A673 (cell line): ENCODE data around the gene SERPINB11.

Experiments used
- EZH2 ChIP-seq: fragments of 200-600 bp; sonication (generic); IDR thresholded peaks from 2 replicates; pipeline ENCODE4 v1.6.1; 2017; ENCODE audit warnings: borderline replicate concordance, low read depth, mild to moderate bottlenecking, mixed read lengths, antibody characterized with exemption, low read length; ENCODE audit not compliant: poor library complexity, severe bottlenecking
- TF ChIP-seq, protein P1 (sequence below): fragments of 300-800, 200-600 bp; sonication (generic); conservative IDR thresholded peaks from 2 replicates; pipeline ENCODE4 v1.5.1; 2017; ENCODE audit warnings: low read depth, mild to moderate bottlenecking, antibody characterized with exemption, low read length, moderate library complexity, mixed read lengths

DNA sequence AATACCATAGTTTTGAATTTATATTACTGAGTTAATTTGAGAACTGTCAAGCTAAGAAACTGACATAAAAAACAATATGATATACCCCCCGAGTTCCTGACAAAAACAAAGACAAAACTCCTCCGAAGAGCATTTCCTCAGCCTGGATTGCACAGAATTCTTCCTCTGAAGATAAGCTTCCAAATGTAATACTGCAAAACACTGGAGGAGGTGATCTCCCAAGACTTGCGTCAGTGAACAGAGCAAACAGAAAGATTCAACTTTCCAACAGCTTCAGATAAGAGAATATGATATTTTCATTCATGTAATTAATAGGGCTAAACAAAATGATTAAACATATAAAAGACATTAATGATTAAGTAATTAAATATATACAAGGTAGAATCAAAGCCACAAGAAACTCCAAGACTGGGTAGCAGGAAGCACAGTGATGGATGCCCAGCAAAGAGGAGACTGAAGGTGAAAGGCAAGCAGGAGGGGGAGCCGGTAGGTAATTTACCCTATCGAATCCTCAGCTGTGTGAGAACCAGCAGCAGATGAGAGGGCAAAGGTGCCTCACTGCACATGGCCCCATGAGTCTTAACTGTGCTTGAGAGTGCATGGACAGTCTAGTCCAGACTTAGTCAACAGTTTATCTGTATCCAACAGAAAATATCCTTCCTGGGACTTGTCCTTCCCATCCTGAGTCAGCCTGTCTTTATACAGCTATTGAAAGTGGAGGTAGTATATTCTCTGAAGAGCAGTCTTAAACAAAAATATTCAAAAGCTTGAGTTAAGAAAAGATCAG is 22.7 kb upstream of the SERPINB11 start:
- TF ChIP-seq, protein P1, sequence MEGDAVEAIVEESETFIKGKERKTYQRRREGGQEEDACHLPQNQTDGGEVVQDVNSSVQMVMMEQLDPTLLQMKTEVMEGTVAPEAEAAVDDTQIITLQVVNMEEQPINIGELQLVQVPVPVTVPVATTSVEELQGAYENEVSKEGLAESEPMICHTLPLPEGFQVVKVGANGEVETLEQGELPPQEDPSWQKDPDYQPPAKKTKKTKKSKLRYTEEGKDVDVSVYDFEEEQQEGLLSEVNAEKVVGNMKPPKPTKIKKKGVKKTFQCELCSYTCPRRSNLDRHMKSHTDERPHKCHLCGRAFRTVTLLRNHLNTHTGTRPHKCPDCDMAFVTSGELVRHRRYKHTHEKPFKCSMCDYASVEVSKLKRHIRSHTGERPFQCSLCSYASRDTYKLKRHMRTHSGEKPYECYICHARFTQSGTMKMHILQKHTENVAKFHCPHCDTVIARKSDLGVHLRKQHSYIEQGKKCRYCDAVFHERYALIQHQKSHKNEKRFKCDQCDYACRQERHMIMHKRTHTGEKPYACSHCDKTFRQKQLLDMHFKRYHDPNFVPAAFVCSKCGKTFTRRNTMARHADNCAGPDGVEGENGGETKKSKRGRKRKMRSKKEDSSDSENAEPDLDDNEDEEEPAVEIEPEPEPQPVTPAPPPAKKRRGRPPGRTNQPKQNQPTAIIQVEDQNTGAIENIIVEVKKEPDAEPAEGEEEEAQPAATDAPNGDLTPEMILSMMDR = no peak
- TF ChIP-seq EZH2 = no peak
